ENCODE results near the gene PCNX4.

DNA sequence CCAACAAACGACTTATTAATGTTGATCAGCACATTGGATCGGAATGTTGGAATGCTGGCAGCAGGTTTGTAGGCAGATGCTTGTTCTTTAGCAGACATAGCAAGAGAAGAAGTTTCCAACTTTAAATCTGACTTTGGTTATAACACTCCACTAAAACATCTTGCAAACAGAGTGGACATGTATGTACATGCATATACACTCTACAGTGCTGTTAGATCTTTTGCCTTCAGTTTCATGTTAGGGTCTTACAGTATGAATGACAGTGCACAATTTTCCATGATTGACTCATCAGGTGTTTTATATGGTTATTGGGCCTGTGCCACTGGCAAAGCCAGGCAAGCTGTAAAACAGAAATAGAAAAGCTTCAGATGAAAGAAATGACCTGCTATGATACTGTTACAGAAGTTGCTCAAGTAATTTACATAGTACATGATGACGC lies 87.7 kb downstream of the PCNX4 start:
- no peak for TF ChIP-seq LEF1 (IDR thresholded peaks at IDR 0.05; ENCODE audit: borderline replicate concordance)
- no peak for TF ChIP-seq BHLHE40 (IDR thresholded peaks at IDR 0.05; ENCODE audit: borderline replicate concordance)
- TF ChIP-seq ELF4 (IDR thresholded peaks at IDR 0.05) = no peak
- TF ChIP-seq, protein P1, sequence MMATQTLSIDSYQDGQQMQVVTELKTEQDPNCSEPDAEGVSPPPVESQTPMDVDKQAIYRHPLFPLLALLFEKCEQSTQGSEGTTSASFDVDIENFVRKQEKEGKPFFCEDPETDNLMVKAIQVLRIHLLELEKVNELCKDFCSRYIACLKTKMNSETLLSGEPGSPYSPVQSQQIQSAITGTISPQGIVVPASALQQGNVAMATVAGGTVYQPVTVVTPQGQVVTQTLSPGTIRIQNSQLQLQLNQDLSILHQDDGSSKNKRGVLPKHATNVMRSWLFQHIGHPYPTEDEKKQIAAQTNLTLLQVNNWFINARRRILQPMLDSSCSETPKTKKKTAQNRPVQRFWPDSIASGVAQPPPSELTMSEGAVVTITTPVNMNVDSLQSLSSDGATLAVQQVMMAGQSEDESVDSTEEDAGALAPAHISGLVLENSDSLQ (IDR thresholded peaks at IDR 0.05) = no peak
- TF ChIP-seq SUZ12 (IDR thresholded peaks at IDR 0.05) = no peak
- TF ChIP-seq L3MBTL2 (conservative IDR thresholded peaks at IDR 0.05) = no peak
- no peak for TF ChIP-seq TARDBP (IDR thresholded peaks at IDR 0.05)

All from HEK293T (cell line).